ENCODE data around the gene MAGT1. TPM values are rescaled to one million over a fixed set of nuclear protein-coding genes. Genes with fewer than 3 reads are reported as not detected.

MAGT1 gene
- total and polyA plus RNA-seq, 2 donors (not counting 1 experiment from before 2014, with no cell fraction given): 7.4 to 30.0 TPM

GRCh38 chrX:77910108-77910840 lies 15.0 kb upstream of the MAGT1 start, which contains the start of gene ATP7A:
ATP7A (plus strand) TSS chrX:77910693; CDS start chrX:77971642, 60,949 bp downstream.
- intact Hi-C loops (cut with micrococcal nuclease): loop anchor here (1.0 to 10.0 kb wide), 7 partner anchors 11 to 1035 kb away; partner anchors contain the start of genes ATRX, COX7B, MAGT1 and P2RY10
- Histone ChIP-seq H3K27me3 (replicated peaks in 1 of 4; ENCODE audit: control extremely low read depth in 1 of 4, control insufficient read depth in 3 of 4, insufficient read depth in 4 of 4, low read length in 3 of 4) (no peaks in the 10 kb centered on the region), H3K27ac (ENCODE audit: low read length in 2 of 2) (peak within 1 kb of the TSS; percentile 83 to 88), H3K4me1 (ENCODE audit: control insufficient read depth in 2 of 2, insufficient read depth in 2 of 2, low read length in 2 of 2) (peaks cover 6 to 18% of the 10 kb centered on the region in 2 donors), H3K4me3 (ENCODE audit: control extremely low read depth in 1 of 5, extremely low read depth in 1 of 5, insufficient read depth in 1 of 5, low read depth in 2 of 5, low read length in 4 of 5) (peak within 1 kb of the TSS; percentile 69 to 87 (median 81)), H3K9ac (ENCODE audit: low read length) (peak within 1 kb of the TSS; percentile 93), H4K20me1 (ENCODE audit: control insufficient read depth, insufficient read depth, low read length, poor library complexity, severe bottlenecking) (no peaks in the 10 kb centered on the region), H3K36me3 (replicated peaks in 1 of 2; ENCODE audit: control extremely low read depth in 1 of 2, control insufficient read depth in 1 of 2, extremely low read depth in 1 of 2, insufficient read depth in 2 of 2, low read length in 1 of 2) (no peaks in the 10 kb centered on the region), H2AFZ (ENCODE audit: insufficient read depth, low read depth, low read length, poor library complexity, severe bottlenecking) (peak within 1 kb of the TSS; percentile 79), H3K4me2 (replicated peaks; ENCODE audit: low read depth, low read length, poor library complexity, severe bottlenecking) (peak within 1 kb of the TSS; percentile 76), H3K79me2 (ENCODE audit: control insufficient read depth, insufficient read depth, low read length) (peaks cover 30% of the 10 kb centered on the region), H3K9me3 (ENCODE audit: control extremely low read depth in 1 of 3, control insufficient read depth in 2 of 3, insufficient read depth in 1 of 3, low read length in 2 of 3) (no peaks in the 10 kb centered on the region)
- ATAC-seq (ENCODE audit: low read depth) (peak; percentile 98), DNase-seq (peak; percentile 92)
- Mint-ChIP-seq H3K27me3 (no peaks in the 10 kb centered on the region), H3K4me3 (peak within 1 kb of the TSS; percentile 100), H3K27ac (peak within 1 kb of the TSS; percentile 99), H3K4me1 (peaks cover 24% of the 10 kb centered on the region), H3K9me3 (ENCODE audit: insufficient read depth) (no peaks in the 10 kb centered on the region)
- whole genome bisulfite sequencing (ENCODE audit: insufficient coverage): 5% methylated on average over 26 of the region's 36 CpGs
- ChIA-PET CTCF (interaction anchor here (1.8 to 2.5 kb wide), 3 partner anchors 9 to 114 kb away, joined by 8 to 25 read pairs (median 11); partner anchors contain the start of gene COX7B), POLR2A (interaction anchor here (0.5 to 2.6 kb wide), 4 partner anchors 11 to 114 kb away, joined by 3 to 10 read pairs (median 4); partner anchors contain the start of genes COX7B and MAGT1)
- TF ChIP-seq EZH2 (IDR thresholded peaks at IDR 0.05; ENCODE audit: borderline replicate concordance, insufficient read depth, low read depth, low read length, poor library complexity, severe bottlenecking) (no peak), CTCF (IDR thresholded peaks at IDR 0.05) (peak; percentile 56)

- peak overlapping the region; percentile 46 for H3K4me3 Mint-ChIP-seq
- TF ChIP-seq EZH2 (IDR thresholded peaks at IDR 0.05; ENCODE audit: borderline replicate concordance, insufficient read depth, low read depth, low read length, poor library complexity, severe bottlenecking) (no peak), CTCF (IDR thresholded peaks at IDR 0.05) (no peak)
- H3K36me3 ChIP-seq (replicated peaks in 1 of 2; ENCODE audit: control extremely low read depth in 1 of 2, control insufficient read depth in 1 of 2, extremely low read depth in 1 of 2, insufficient read depth in 2 of 2, low read length in 1 of 2): peaks cover 0 to 16% of the 10 kb centered on the region in 2 experiments
- peaks cover 18% of the 10 kb centered on the region for H3K4me1 Mint-ChIP-seq
- H3K4me2 ChIP-seq (replicated peaks; ENCODE audit: low read depth, low read length, poor library complexity, severe bottlenecking): no peak overlapping the region
- peaks cover 6 to 8% of the 10 kb centered on the region in 2 donors for H3K4me1 ChIP-seq (ENCODE audit: control insufficient read depth in 2 of 2, insufficient read depth in 2 of 2, low read length in 2 of 2)
- no peaks in the 10 kb centered on the region for H3K27me3 ChIP-seq (replicated peaks in 1 of 4; ENCODE audit: control extremely low read depth in 1 of 4, control insufficient read depth in 3 of 4, insufficient read depth in 4 of 4, low read length in 3 of 4)
- ChIA-PET POLR2A (no interaction called here), CTCF (interaction anchor here (1.7 to 2.1 kb wide), 2 partner anchors 9 to 123 kb away, joined by 5 to 8 read pairs; partner anchors contain the start of gene ATP7A)
- H2AFZ ChIP-seq (ENCODE audit: insufficient read depth, low read depth, low read length, poor library complexity, severe bottlenecking): no peak overlapping the region
- H3K79me2 ChIP-seq (ENCODE audit: control insufficient read depth, insufficient read depth, low read length): peaks cover 37% of the 10 kb centered on the region
- H3K9ac ChIP-seq (ENCODE audit: low read length): no peak overlapping the region
- H3K27ac ChIP-seq (ENCODE audit: low read length in 2 of 2): no peak overlapping the region
- ATAC-seq (ENCODE audit: low read depth) (no peak), DNase-seq (no peak)
- H3K4me3 ChIP-seq (ENCODE audit: control extremely low read depth in 1 of 5, extremely low read depth in 1 of 5, insufficient read depth in 1 of 5, low read depth in 2 of 5, low read length in 4 of 5): no peak overlapping the region
- intact Hi-C loops (cut with micrococcal nuclease): no loop called here
- peaks cover 0 to 5% (median 0%) of the 10 kb centered on the region in 3 donors for H3K9me3 ChIP-seq (ENCODE audit: control extremely low read depth in 1 of 3, control insufficient read depth in 2 of 3, insufficient read depth in 1 of 3, low read length in 2 of 3)
- no peaks in the 10 kb centered on the region for H4K20me1 ChIP-seq (ENCODE audit: control insufficient read depth, insufficient read depth, low read length, poor library complexity, severe bottlenecking)
- WGBS (ENCODE audit: insufficient coverage): no CpG with 5 or more reads among the region's 5 CpGs
- H3K9me3 Mint-ChIP-seq (ENCODE audit: insufficient read depth): no peaks in the 10 kb centered on the region
- no peak overlapping the region for H3K27ac Mint-ChIP-seq
- H3K27me3 Mint-ChIP-seq: no peaks in the 10 kb centered on the region
Measured at GRCh38 chrX:77901506-77901905, 6.3 kb upstream of the MAGT1 start.
